SK-N-SH (cell line): ENCODE data around the gene MRFAP1. TPM values are rescaled to one million over a fixed set of nuclear protein-coding genes. Genes with fewer than 3 reads are reported as not detected.

ENCODE experiments used
- CTCF ChIA-PET: fragments of 300-600, 350-600 bp; formaldehyde crosslinking; extraction: SDS; loops from one replicate; lab custom pipeline; 2021; lab: Yijun Ruan, JAX
- POLR2A ChIA-PET: fragments of 350-600 bp; sonication (Branson Sonifier 250); formaldehyde crosslinking; extraction: SDS; loops from one replicate; lab custom pipeline; 2020; ENCODE audit warnings: antibody characterized with exemption, inconsistent platforms; lab: Yijun Ruan, JAX
- DNase-seq: peaks from one replicate; pipeline ENCODE4 v3.0.0; 2012
- H2AFZ ChIP-seq: fragments of 200-600 bp; sonication (generic); 2 replicates; pipeline ENCODE4 v1.8.1; 2016; ENCODE audit warnings: antibody characterized with exemption, mild to moderate bottlenecking, low read depth
- H3F3A ChIP-seq: fragments of 200-600 bp; sonication (generic); replicated peaks from 2 replicates; pipeline ENCODE3; 2016; ENCODE audit warnings: antibody characterized with exemption, mild to moderate bottlenecking; ENCODE audit not compliant: insufficient read depth
- H3K27ac ChIP-seq, 2 experiments: fragments of 200-500 bp in 1 of 2; fragments of 200-600 bp in 1 of 2; sonication (Bioruptor generic) in 1 of 2; sonication (generic), shearing (Covaris generic) in 1 of 2; 2 replicates each; pipeline versions ENCODE4 v1.5.1 to v1.6.1; 2014 to 2016; ENCODE audit warnings: low read depth in 2 of 2, inconsistent platforms in 1 of 2, low read length in 1 of 2, mild to moderate bottlenecking in 1 of 2, mixed read lengths in 1 of 2
- H3K27me3 ChIP-seq: fragments of 200-600 bp; sonication (generic), shearing (Covaris generic); 2 replicates; pipeline ENCODE4 v1.6.1; 2016; ENCODE audit warnings: mixed run types; ENCODE audit not compliant: insufficient read depth
- H3K36me3 ChIP-seq, 2 experiments: fragments of 200-500 bp in 1 of 2; fragments of 200-600 bp in 1 of 2; sonication (Bioruptor generic) in 1 of 2; sonication (generic) in 1 of 2; replicated peaks in 1 of 2; 2 replicates each; pipeline versions ENCODE3 to v1.5.1; 2014 to 2016; ENCODE audit warnings: low read length in 1 of 2, mild to moderate bottlenecking in 1 of 2; ENCODE audit not compliant: insufficient read depth in 2 of 2, control insufficient read depth in 1 of 2
- H3K4me1 ChIP-seq, 2 experiments: fragments of 200-500 bp in 1 of 2; fragments of 200-600 bp in 1 of 2; sonication (Bioruptor generic) in 1 of 2; sonication (generic), shearing (Covaris generic) in 1 of 2; 2 replicates each; pipeline versions ENCODE4 v1.5.1 to v1.6.1; 2014 to 2016; ENCODE audit warnings: low read depth in 1 of 2, low read length in 1 of 2, mixed run types in 1 of 2; ENCODE audit not compliant: insufficient read depth in 2 of 2, control insufficient read depth in 1 of 2
- H3K4me2 ChIP-seq: fragments of 200-600 bp; sonication (generic), shearing (Covaris generic); 2 replicates; pipeline ENCODE4 v1.6.1; 2017; ENCODE audit warnings: mixed run types
- H3K4me3 ChIP-seq, 2 experiments: fragments of 200-500 bp in 1 of 2; fragments of 200-600 bp in 1 of 2; sonication (Bioruptor generic) in 1 of 2; sonication (generic), shearing (Covaris generic) in 1 of 2; 2 replicates each; pipeline versions ENCODE4 v1.5.1 to v1.8.1; 2014 to 2016; ENCODE audit warnings: low read depth in 2 of 2, inconsistent platforms in 1 of 2, low read length in 1 of 2, mild to moderate bottlenecking in 1 of 2, mixed read lengths in 1 of 2, moderate library complexity in 1 of 2
- H3K79me2 ChIP-seq: fragments of 200-600 bp; sonication (generic); 2 replicates; pipeline ENCODE4 v1.8.1; 2017; ENCODE audit warnings: mild to moderate bottlenecking; ENCODE audit not compliant: insufficient read depth
- H3K9ac ChIP-seq: fragments of 200-600 bp; sonication (generic); 2 replicates; pipeline ENCODE4 v1.6.1; 2017; ENCODE audit warnings: mixed run types
- H3K9me2 ChIP-seq: fragments of 200-600 bp; sonication (generic); 2 replicates; pipeline ENCODE4 v1.6.1; 2017; ENCODE audit warnings: mixed run types
- H3K9me3 ChIP-seq: fragments of 200-600 bp; sonication (generic); 2 replicates; pipeline ENCODE4 v1.6.1; 2017; ENCODE audit warnings: mixed run types, mild to moderate bottlenecking, moderate library complexity
- H4K20me1 ChIP-seq: fragments of 200-600 bp; sonication (generic); 2 replicates; pipeline ENCODE4 v1.6.1; 2017; ENCODE audit warnings: mild to moderate bottlenecking, mixed run types; ENCODE audit not compliant: insufficient read depth
- CTCF ChIP-seq: fragments of 200-600 bp; sonication (generic); IDR thresholded peaks from 2 replicates; pipeline ENCODE4 v1.6.1; 2017; ENCODE audit warnings: antibody characterized with exemption, mild to moderate bottlenecking, moderate library complexity
- FOXM1 ChIP-seq: IDR thresholded peaks from 2 replicates; pipeline ENCODE4 v1.4.0; 2012; ENCODE audit warnings: low read depth, mild to moderate bottlenecking
- JUND ChIP-seq: IDR thresholded peaks from 2 replicates; pipeline ENCODE4 v1.4.0; 2012
- NFIC ChIP-seq: IDR thresholded peaks from 2 replicates; pipeline ENCODE4 v1.4.0; 2012; ENCODE audit warnings: borderline replicate concordance
- PBX3 ChIP-seq: IDR thresholded peaks from 2 replicates; pipeline ENCODE4; 2012
- RAD21 ChIP-seq: IDR thresholded peaks from 2 replicates; pipeline ENCODE4 v1.6.1; 2012; ENCODE audit warnings: mild to moderate bottlenecking, low read length
- RCOR1 ChIP-seq: fragments of 150-350 bp; IDR thresholded peaks from 2 replicates; pipeline ENCODE4 v1.6.1; 2017; ENCODE audit warnings: antibody characterized with exemption, low read length
- REST ChIP-seq: IDR thresholded peaks from 2 replicates; pipeline ENCODE4 v1.6.1; 2012; ENCODE audit warnings: mild to moderate bottlenecking, low read depth, low read length, moderate library complexity
- SMC3 ChIP-seq: IDR thresholded peaks from 2 replicates; pipeline ENCODE4 v1.6.1; 2012; ENCODE audit warnings: low read depth, low read length, improper control_type of control experiment
- TCF12 ChIP-seq: IDR thresholded peaks from 2 replicates; pipeline ENCODE4 v1.4.0; 2012
- USF2 ChIP-seq: fragments of 150-350 bp; IDR thresholded peaks from 2 replicates; pipeline ENCODE4 v1.6.1; 2017; ENCODE audit warnings: antibody characterized with exemption, low read length, low read depth, borderline replicate concordance
- YY1 ChIP-seq: IDR thresholded peaks from 2 replicates; pipeline ENCODE4 v1.4.0; 2012; ENCODE audit warnings: low read depth, mild to moderate bottlenecking
- ZBTB33 ChIP-seq: IDR thresholded peaks from 2 replicates; pipeline ENCODE4 v1.4.0; 2012; ENCODE audit warnings: low read depth, borderline replicate concordance
- WGBS: methylation state at CpG from one replicate; pipeline ENCODE4 v1.1.6; 2017; ENCODE audit warnings: low lambda C conversion rate; 5-methylcytosine and 5-hydroxymethylcytosine counted together
- polyA plus RNA-seq, 3 experiments: library from polyadenylated mRNA; depleted of rRNA; stranded (reverse); fragments of >200 nt; gene quantifications; 2 replicates each; pipeline ENCODE4 v1.2.3, GENCODE V29; 2012

Gene MRFAP1
- polyA plus RNA-seq, 1 of the 3 experiments (the other 2 are of a cell fraction) = 416 TPM

- ChIA-PET POLR2A (interaction anchor here (0.7 kb wide), 1 partner anchor 12 kb away, joined by 4 read pairs; no protein-coding TSS in a partner anchor), CTCF (interaction anchor here (1.2 kb wide), 1 partner anchor 67 kb away, joined by 4 read pairs; no protein-coding TSS in a partner anchor)
- no peak overlapping the region for H3K4me2 ChIP-seq
- H3K9ac ChIP-seq = no peak overlapping the region
- H2AFZ ChIP-seq = no peak overlapping the region
- TF ChIP-seq PBX3 (no peak), TCF12 (no peak), NFIC (no peak), RAD21 (no peak), SMC3 (no peak), USF2 (no peak), ZBTB33 (no peak)
- no peaks in the 10 kb centered on the region for H3K27me3 ChIP-seq
- H3K79me2 ChIP-seq = no peaks in the 10 kb centered on the region
- H3K36me3 ChIP-seq = peaks cover 21 to 26% of the 10 kb centered on the region in 2 experiments
- WGBS = 82% methylated on average over 10 of the region's 28 CpGs
- H3K9me3 ChIP-seq = peaks cover 8% of the 10 kb centered on the region; the same call in 1 of the 2 replicates
- H4K20me1 ChIP-seq = no peaks in the 10 kb centered on the region
- no peaks in the 10 kb centered on the region for H3K9me2 ChIP-seq
- DNase-seq = no peak
- no peaks in the 10 kb centered on the region for H3K4me1 ChIP-seq
- no peaks in the 10 kb centered on the region for H3F3A ChIP-seq
- no peak overlapping the region for H3K27ac ChIP-seq
- no peak overlapping the region for H3K4me3 ChIP-seq
Observed at GRCh38 chr4:6608758-6609414, 31.6 kb upstream of the MRFAP1 start.

- H3K9me3 ChIP-seq = peaks cover 7% of the 10 kb centered on the region; the same call in 1 of the 2 replicates
- H3F3A ChIP-seq = no peaks in the 10 kb centered on the region
- 96% methylated on average over 13 of the region's 26 CpGs for WGBS
- no peak overlapping the region for H3K4me3 ChIP-seq
- no peaks in the 10 kb centered on the region for H3K79me2 ChIP-seq
- no peak overlapping the region for H3K9ac ChIP-seq
- DNase-seq = no peak
- no peaks in the 10 kb centered on the region for H4K20me1 ChIP-seq
- POLR2A ChIA-PET = interaction anchor here (0.7 kb wide), 1 partner anchor 11 kb away, joined by 4 read pairs; no protein-coding TSS in a partner anchor
- CTCF ChIA-PET = interaction anchor here (1.2 kb wide), 1 partner anchor 68 kb away, joined by 4 read pairs; no protein-coding TSS in a partner anchor
- no peaks in the 10 kb centered on the region for H3K4me1 ChIP-seq
- peaks cover 21 to 26% of the 10 kb centered on the region in 2 experiments for H3K36me3 ChIP-seq
- H3K9me2 ChIP-seq = no peaks in the 10 kb centered on the region
- no peak overlapping the region for H3K27ac ChIP-seq
- no peak overlapping the region for H2AFZ ChIP-seq
- H3K27me3 ChIP-seq = no peaks in the 10 kb centered on the region
- H3K4me2 ChIP-seq = no peak overlapping the region
- no peak for TF ChIP-seq YY1
- TF ChIP-seq RCOR1 = no peak
- no peak for TF ChIP-seq JUND
- no peak for TF ChIP-seq FOXM1
- no peak for TF ChIP-seq REST
- TF ChIP-seq ZBTB33 = no peak
- no peak for TF ChIP-seq CTCF
Observed at GRCh38 chr4:6609415-6610079, 30.9 kb upstream of the MRFAP1 start.
